NAMALWA (cell line): ENCODE data around the gene ZNF578.
A peak's percentile ranks its signal among the peaks of the same experiment; 100 is the strongest.
"Not testable (repeated sequence)": the region's sequence is repeated elsewhere in the genome, so short reads cannot be mapped to it uniquely, and the experiment has no call there.

Source experiments
- DNase-seq: peaks from one replicate; pipeline ENCODE4 v3.0.0-alpha.2; 2015; ENCODE audit warnings: low spot score

The ZNF578 gene

DNA sequence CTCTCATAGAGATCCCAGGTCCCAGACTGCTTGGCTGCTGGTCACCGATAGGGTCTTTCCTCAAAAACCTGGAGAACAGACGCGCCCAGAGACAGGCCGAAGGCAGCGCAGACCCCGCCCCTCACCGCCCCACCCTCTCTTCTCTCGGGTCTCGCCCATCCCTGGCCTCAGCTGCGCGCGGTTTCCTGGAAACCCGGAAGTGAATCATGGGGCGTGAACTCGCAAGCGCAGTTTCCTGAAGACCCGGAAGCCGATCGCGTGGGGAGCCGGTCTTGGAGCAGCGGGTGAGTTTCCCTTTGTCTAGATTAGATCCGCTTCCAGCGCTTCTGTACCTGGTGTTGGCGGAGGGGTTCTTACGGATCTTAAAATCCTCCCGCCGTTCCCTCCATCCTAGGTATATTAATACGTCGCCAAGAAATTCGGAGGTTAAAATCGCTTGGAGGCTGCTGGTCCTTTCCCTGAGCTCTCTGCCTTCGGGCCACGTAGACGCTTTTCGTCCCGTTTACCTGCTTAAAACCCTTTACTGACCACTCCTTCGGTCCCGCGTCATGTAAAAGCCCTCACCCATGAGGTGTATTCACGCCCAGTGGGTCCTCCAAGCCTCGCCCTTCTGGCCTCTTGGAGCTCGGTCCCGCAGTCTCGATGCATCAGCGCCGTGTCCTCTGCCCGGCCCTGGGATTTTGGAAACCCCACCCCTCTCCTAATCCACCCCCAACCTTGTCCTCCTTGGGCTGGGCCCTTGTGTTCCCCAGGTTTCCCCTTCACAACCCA, at the start of gene ZNF578:
Gene ZNF578 (plus strand): TSS at position 230 of the 771 bp plus-strand sequence. CDS start 48,293 bp downstream, outside the sequence.
- DNase-seq = no peak

DNA sequence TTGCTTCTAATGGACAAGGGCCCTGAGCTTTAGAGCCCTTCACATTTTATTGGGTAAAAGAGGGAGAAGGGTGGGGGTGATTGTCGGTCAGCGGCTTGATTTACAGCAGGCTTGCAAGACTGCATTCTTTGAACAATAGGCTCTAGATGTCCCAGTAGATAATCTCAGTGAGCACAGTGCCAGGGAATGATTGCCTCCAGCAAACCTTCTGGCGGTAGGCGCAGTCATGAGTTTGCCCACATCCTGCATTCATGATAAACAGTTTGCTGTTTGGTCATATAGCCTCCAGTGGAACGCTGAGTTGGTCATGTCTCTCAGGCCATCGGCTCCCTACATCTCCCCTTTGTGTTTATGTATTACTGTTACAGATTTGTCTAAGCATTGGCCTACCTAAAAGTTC, 43.1 kb upstream of the ZNF578 start:
- DNase-seq = no peak

DNA sequence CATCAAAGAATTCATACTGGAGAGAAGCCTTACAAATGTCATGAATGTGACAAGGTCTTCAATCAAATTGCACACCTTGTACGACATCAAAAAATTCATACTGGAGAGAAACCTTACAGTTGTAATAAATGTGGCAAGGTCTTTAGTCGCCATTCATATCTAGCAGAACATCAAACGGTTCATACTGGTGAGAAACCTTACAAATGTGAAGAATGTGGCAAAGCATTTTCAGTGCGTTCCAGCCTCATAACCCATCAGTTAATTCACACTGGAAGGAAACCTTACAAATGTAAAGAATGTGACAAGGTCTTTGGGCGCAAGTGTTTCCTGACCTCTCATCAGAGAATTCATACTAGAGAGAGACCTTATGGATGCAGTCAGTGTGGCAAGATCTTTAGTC, 37.6 kb upstream of the ZNF578 start:
- no peak for DNase-seq

DNA sequence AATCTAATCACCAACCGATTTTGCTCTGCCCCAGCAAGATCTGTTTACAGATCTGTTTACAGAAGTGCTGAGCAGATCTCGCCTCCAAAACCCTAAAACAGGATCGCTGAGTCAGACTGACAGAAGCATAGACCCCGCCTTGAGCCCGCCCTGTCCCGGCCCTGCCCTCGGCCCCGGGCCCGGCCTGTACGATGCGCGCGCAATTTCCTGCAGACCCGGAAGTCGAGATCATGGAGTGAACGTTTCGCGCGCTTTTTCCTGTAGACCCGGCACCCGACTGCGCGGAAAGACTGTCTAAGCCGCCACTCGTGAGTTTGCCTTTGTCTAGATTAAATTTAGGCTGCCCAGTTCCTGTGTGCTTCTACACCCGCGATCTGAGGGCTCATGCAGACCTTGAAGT, 24.4 kb upstream of the ZNF578 start, which contains the start of gene ZNF534:
Gene ZNF534 (plus strand): TSS at position 212 of the 400 bp plus-strand sequence. CDS start 2,327 bp downstream, outside the sequence.
- no peak for DNase-seq

DNA sequence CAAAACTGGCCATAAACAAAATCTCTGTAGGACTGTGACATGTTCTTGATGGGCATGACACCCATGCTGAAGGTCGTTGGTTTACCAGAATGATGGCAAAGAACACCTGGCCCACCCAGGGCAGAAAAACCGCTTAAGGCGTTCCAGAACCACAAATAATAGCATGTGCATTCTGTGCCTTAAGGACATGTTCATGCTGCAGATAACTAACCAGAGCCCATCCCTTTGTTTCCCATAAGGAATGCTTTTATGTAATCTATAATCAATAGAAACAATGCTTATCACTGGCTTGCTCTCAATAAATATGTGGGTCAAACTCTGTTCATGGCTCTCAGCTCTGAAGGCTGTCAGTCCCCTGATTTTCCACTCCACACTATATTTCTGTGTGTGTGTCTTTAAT, 11.2 kb upstream of the ZNF578 start:
- DNase-seq = no peak

DNA sequence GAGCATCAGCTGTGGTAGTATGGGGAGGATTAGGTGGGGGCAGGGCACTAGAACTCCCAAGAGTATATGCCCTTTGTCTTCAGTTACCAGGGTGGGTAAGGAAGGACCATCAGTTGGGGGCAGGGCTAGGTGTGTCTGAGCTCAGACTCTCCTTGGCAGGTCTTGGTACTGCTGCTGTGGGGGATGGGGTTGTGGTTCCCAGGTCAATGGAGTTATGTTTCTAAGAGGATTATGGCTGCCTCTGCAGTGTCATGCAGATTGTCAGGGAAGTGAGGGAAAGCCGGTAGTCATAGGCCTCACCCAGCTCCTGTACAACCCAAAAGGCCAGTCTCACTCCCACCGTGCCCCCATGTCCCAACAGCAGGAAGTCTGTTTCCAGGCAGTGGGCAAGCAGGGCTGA, 8.8 kb upstream of the ZNF578 start:
- DNase-seq = no peak

DNA sequence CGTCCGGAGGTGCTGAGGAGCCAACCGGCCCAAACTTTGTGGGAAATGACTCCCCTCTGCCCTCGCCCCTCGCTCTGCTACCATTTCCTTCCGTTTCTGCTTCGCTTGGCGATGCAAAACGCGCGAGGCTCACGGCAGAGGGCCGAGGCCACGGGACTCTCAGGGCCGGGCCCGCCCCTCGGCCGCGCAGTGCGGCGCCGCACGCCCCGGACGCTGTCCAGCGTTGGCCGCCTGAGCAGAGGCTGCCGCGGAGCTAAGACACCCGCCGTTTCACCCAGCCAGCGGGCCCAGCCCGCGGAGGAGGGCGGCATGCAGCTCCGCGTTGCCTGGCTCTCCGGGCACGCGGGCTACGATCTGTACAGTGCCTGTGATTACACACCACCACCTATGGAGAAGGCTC, 2.1 kb upstream of the ZNF578 start:
- DNase-seq = no peak

DNA sequence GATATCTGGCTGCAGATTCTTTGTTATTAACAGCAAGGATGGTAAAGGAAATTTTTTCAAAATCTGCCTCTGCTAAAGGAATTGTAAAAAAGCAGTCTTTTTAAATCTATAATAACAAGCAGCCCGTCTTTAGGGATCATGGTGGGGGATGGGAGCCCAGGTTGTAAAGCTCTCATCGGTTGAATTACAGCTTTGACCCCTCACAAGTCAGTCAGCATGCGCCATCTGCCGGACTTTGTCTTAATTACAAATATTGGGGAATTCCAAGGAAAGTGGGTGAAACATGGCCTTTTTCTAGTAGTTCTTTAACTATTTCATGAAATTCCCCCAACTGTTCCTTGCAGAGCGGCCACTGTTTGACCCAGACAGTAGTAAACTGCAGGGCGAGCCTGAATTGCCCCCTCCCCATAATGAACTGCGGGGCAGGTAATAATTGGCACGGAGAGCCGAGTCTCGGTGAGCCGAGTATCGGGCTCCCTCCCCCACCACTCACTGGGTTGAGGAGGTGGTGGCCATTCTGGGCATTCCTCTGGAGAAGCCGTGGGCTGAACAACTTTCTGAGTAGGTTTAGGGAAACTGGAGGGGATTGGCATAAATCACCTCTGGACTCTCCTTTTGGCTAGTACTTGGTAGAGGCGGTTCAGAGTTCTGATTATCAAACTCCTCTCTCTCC, 11.6 kb downstream of the ZNF578 start:
- DNase-seq = peak; percentile 41

DNA sequence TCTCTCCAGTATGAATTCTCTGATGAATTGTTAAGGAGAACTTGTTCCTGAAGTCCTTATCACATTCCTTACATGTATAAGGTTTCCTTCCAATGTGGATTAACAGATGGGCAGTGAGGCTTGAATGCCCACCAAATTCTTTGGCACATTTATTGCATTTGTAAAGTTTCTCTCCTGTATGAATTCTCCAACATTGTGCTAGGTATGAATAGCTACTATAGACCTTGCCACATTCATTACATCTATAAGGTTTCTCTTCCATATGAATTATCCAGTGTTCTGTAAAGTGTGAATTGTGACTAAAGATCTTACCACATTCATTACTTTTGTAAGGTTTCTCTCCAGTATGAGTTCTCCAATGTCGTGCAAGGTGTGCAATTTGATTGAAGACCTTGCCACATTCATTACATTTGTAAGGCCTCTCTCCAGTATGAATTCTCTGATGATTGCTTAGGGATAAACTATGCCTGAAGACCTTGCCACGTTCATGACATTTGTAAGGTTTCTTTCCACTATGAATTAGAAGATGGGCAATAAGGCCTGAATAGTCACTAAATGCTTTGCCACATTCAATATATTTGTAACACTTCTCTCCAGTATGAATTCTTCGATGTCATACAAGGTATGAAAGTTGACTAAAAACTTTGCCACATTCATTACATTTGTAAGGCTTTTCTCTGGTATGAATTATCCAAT, 20.4 kb downstream of the ZNF578 start:
- DNase-seq = peak; percentile 15

DNA sequence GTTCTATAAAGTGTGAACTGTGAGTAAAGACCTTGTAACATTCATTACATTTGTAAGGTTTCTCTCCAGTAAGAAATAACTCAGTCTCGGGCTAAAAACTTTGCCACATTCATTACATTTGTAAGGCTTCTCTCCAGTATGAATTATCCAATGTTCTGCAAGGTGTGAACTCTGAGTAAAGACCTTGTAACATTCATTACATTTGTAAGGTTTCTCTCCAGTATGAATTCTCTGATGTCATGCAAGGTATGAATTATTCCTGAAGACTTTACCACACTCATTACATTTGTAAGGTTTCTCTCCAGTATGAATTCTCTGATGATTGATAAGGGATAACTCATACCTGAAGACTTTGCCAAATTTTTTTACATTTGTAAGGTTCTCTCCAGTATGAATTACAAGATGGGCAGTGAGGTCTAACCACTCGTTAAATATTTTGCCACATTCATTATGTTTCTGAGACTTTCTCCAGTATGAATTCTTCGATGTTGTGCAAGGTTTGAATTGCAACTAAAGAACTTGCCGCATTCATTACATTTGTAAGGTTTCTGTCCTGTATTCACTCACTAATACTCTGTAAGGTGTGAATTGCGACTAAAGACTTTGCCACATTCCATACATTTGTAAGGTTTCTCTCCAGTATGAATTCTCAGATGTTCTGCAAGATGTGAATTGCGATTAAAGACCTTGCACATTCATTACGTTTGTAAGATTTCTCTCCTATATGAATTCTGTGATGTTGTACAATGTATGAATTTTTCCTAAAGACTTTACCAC, 21.2 kb downstream of the ZNF578 start:
- DNase-seq = peak; percentile 1

DNA sequence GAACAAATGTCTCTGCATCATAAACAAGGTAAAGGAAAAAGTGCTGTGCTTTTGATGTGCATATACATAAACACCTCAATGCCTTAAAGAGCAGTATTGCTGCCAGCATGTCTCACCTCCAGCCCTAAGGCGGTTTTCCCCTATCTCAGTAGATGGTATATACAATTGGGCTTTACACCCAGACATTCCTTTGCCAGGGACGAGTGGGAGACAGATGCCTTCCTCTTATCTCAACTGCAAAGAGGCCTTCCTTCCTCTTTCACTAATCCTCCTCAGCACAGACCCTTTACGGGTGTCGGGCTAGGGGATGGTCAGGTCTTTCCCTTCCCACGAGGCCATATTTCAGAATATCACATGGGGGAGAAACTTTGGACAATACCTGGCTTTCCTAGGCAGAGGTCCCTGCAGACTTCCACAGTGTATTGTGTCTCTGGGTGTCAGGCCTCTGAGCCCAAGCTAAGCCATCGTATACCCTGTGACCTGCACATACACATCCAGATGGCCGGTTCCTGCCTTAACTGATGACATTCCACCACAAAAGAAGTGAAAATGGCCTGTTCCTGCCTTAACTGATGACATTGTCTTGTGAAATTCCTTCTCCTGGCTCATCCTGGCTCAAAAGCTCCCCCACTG, 30.9 kb downstream of the ZNF578 start:
- DNase-seq = not testable (repeated sequence)

DNA sequence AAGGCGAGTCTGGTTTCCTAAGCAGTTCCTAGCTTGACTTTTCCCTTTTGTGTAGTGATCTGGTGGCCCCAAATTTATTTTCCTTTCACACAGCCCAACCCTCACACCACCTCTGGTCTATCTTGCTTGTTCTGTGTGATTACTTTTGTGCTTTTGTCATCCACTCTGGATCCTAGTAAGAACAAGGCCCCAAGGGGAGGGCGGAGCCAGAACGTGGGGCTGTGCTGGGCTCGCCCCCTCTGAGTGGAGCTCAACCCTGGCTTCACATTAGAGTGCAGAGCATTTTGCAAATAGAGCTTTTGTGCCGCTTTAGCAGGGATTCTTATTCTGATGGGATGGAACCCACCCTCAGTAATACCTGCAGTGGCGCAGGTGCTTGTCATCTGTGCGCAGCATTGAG, 31.7 kb downstream of the ZNF578 start:
- not testable (repeated sequence) for DNase-seq

DNA sequence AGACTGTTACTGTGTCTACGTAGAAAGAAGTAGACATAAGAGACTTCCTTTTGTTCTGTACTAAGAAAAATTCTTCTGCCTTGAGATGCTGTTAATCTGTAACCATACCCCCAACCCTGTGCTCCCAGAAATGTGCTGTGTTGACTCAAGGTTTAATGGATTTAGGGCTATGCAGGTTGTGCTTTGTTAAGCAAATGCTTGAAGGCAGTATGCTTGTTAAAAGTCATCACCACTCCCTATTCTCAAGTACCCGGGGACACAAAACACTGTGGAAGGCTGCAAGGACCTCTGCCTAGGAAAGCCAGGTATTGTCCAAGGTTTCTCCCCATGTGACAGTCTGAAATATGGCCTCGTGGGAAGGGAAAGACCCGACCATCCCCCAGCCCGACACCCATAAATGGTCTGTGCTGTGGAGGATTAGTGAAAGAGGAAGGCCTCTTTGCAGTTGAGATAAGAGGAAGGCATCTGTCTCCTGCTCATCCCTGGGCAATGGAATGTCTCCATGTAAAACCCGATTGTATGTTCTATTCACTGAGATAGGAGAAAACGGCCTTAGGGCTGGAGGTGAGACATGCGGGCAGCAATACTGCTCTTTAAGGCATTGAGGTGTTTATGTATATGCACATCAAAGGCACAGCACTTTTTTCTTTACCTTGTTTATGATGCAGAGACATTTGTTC, 32.3 kb downstream of the ZNF578 start:
- DNase-seq = not testable (repeated sequence)

DNA sequence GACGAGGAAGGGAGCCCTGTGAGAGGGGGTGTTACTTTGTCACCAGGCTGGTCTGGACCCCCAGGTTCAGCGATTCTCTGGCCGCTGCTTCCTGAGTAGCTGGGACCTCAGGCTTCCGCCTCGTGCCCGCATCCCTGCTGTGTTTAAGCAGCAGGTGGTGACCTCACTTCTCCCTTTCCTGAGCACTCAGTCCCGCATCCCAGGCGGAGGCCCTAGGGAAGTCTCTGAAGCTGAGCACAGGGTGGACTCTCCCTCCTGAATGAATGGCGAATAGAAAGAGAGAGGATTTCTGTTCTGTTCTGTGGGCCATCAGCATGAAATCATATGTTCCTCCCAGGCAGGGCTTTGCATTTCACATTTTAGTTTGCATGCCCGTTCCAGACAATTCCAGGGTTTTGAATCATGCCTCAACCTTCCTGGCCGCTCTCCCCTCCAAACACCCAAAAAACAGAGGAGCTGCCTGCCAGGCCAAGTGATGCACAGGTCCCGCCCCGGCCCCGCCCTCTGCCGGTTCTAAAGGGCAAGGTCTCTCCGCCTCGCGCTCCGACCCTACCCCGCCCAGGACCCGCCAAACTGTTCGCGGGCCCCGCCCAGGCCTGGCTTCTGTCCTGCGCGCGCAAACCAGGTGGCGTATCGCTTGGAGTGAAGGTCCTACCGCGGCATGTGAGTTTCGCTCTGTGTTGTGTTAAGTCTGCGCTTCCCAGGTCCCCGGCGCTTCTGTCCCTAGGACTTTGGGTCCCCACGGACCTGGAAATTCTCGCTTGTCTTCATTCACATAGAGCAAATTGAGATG, 39.0 kb downstream of the ZNF578 start:
- no peak for DNase-seq

DNA sequence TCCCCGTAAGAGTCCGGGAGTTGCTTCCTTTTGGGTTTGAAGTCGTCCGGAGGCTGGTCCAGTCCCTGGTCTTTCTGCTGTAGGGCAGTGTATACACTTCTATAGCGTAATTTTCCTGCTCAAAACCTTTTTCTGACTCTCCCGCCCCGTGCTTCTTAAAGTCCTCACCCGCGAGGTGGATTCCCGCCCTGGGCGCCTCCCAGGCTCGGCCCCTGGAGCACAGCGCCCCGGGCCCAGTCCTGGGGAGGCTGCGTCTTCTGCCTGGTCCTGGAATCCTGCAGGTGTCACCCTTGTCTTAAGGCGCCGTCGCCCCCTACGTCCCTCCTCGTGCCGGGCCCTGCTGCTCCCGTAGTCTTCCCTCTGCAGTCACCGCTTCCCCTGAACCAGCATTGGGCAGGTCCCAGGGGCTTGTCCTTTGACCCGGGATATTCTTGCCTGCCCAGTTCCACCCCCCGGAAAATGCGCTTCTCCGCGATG, 39.7 kb downstream of the ZNF578 start:
- DNase-seq = no peak

DNA sequence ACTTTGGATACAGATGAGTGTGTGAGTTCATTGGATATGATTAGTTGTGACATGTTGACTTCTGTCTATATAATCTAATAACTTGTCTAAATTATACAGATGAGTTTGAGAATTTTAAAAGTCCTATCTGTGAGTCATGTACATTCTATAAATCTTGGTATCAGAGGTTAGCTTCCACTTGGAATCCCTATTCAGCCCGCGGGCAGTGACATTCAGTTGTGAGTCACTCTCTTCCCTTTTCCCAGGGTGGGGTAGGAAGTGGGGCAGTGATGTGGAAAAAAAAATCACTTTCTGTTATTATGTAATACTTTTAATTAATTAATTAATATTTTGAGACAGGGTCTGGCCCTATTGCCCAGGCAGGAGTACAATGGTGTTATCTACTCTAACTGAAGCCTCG, 41.2 kb downstream of the ZNF578 start:
- DNase-seq = no peak

DNA sequence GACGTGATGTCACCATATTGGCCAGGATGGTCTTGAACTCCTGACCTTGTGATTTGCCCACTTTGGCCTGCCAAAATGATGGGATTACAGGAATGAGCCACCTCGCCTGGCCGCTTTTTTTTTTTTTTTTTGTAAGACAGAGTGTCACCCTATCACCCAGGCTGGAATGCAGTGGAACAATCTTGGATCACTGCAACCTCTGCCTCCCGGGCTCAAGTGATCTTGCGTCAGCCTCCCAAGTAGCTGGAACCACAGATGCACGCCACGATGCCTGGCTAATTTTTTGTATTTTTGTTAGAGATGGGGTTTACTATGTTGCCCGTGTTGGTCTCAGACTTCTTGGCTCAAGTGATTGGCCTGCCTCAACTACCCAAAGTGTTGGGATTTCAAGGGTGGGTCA, 45.2 kb downstream of the ZNF578 start:
- DNase-seq = no peak

DNA sequence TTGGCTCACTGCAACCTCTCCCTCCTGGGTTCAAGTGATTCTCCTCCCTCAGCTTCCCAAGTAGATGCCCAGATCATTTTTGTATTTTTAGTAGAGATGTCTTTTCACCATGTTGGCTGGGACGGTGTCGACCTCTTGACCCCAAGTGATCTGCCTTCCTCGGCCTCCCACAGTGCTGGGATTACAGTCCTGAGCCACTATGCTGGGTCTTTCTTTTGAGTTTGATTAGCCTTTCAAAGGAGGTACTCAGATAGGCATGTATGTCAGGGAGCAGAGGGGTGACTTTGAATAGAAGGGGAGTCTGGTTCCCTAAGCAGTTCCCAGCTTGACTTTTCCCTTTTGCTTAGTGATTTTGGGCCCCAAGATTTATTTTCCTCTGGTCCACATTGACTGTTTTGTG, 47.1 kb downstream of the ZNF578 start:
- not testable (repeated sequence) for DNase-seq

DNA sequence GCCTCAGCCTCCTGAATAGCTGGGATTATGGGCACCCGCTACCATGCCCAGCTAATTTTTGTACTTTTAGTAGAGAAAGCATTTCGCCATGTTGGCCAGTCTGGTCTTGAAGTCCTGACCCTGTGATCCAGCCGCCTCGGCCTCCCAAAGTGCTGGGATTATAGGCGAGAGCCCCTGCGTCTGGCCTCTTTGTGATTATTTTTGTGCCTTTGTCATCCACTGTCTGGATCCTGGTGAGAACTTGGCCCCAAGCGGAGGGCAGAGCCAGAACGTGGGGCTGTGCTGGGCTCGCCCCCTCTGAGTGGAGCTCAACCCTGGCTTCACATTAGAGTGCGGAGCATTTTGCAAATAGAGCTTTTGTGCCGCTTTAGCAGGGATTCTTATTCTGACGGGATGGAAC, 47.6 kb downstream of the ZNF578 start:
- DNase-seq = not testable (repeated sequence)

DNA sequence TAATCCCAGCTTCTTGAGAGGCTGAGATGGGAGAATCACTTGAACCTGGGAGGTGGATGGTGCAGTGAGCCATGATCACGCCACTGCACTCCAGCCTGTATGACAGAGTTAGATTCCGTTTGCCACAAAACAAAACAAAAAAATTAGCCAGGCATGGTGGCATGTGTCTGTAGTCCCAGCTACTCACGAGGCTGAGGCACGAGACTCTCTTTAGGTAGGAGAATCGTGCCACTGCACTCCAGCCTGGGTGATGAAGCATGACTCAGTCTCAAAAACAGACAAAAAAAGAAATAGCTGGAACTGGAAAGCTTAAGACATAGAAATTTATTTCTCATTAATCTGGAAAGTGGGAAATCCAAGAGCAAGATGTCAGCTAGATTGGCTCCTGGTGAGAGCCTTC, 53.9 kb downstream of the ZNF578 start:
- DNase-seq = no peak
